Activated CD8-positive, alpha-beta memory T cell treated with anti-CD3 and anti-CD28 coated beads, Interleukin-2, amount 10 ng/mL, durations not matched to agents 7 days and 5 days (primary cell): ENCODE data around the gene IL17REL. TPM values are rescaled to one million over a fixed set of nuclear protein-coding genes. Genes with fewer than 3 reads are reported as not detected.

ENCODE experiments used
- ATAC-seq: fragments of 150-1000 bp; cut with Tn5 transposase; one replicate; pipeline ENCODE4 v1.10.0; 2021; ENCODE audit warnings: moderate library complexity
- CTCF ChIA-PET: fragments of 350-600 bp; sonication (Branson Sonifier 250); formaldehyde crosslinking; loops from one replicate; lab custom pipeline; 2021; ENCODE audit warnings: antibody characterized with exemption; lab: Charles Lee
- DNase-seq: peaks from one replicate; pipeline ENCODE4 v3.0.0-alpha.2; 2020
- H3K27ac Mint-ChIP-seq: one replicate; pipeline ENCODE4 v1.8.0; 2021; ENCODE audit warnings: mild to moderate bottlenecking, mixed read lengths
- H3K27me3 Mint-ChIP-seq: one replicate; pipeline ENCODE4 v1.8.0; 2021; ENCODE audit warnings: mixed read lengths
- H3K36me3 Mint-ChIP-seq: one replicate; pipeline ENCODE4 v1.8.0; 2021; ENCODE audit warnings: mild to moderate bottlenecking, mixed read lengths
- H3K4me1 Mint-ChIP-seq: one replicate; pipeline ENCODE4 v1.8.0; 2021; ENCODE audit warnings: mixed read lengths
- H3K4me3 Mint-ChIP-seq: one replicate; pipeline ENCODE4 v1.8.0; 2021; ENCODE audit warnings: mild to moderate bottlenecking, moderate library complexity, mixed read lengths
- H3K9me3 Mint-ChIP-seq: one replicate; pipeline ENCODE4 v1.8.0; 2022; ENCODE audit warnings: low read depth, mixed read lengths
- total RNA-seq, 2 experiments: library from RNA; stranded (reverse); gene quantifications; one replicate each; pipeline ENCODE4 v1.2.3, GENCODE V29; 2021

IL17REL gene
- total RNA-seq, 2 experiments from 2014 or later = 0.05 TPM; not detected in 1

DNA sequence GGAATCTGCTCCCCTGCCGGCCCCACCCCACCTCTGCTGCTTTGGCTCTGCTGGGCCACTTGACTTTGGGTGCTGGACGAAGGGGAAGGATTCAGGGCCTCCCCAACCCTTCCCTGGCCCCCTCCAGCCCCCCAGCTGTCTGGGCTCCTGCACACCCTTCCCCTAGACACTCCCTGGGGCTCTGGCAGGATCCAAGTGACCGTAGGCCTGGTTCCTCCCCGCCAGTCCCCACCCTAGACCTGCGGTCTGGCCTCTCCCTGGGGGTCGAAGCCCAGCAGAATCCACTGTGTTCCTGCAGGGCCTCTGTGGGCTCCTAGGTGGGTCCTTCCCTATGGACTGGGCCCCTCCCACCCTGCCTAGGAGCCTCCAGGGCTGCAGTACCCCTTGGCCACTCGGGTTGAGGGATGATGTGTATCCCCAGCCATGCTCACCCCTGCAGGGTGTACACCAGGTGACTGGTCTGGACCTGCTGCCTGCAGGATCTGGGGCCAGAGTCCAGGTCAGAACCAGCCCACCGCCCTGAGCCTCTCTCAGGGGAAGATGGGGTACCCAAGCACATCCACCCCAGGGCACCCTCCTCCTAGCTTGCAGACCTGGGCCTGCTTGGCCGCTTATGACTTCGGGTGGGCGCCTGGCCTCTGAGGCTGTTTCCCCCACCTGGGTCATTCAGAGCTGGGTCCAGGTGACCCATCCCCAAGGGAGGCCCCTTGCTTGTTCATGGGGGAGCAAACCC lies 46.4 kb downstream of the IL17REL start:
- H3K27ac Mint-ChIP-seq = no peak overlapping the region
- H3K27me3 Mint-ChIP-seq = no peaks in the 10 kb centered on the region
- CTCF ChIA-PET = interaction anchor here (1.0 to 1.6 kb wide), 2 partner anchors 10 to 64 kb away, joined by 3 to 6 read pairs; no protein-coding TSS in a partner anchor
- no peak overlapping the region for H3K4me3 Mint-ChIP-seq
- H3K36me3 Mint-ChIP-seq = peaks cover 23% of the 10 kb centered on the region
- DNase-seq (peak; percentile 40), ATAC-seq (no peak)
- H3K4me1 Mint-ChIP-seq = peaks cover 30% of the 10 kb centered on the region
- no peaks in the 10 kb centered on the region for H3K9me3 Mint-ChIP-seq

DNA sequence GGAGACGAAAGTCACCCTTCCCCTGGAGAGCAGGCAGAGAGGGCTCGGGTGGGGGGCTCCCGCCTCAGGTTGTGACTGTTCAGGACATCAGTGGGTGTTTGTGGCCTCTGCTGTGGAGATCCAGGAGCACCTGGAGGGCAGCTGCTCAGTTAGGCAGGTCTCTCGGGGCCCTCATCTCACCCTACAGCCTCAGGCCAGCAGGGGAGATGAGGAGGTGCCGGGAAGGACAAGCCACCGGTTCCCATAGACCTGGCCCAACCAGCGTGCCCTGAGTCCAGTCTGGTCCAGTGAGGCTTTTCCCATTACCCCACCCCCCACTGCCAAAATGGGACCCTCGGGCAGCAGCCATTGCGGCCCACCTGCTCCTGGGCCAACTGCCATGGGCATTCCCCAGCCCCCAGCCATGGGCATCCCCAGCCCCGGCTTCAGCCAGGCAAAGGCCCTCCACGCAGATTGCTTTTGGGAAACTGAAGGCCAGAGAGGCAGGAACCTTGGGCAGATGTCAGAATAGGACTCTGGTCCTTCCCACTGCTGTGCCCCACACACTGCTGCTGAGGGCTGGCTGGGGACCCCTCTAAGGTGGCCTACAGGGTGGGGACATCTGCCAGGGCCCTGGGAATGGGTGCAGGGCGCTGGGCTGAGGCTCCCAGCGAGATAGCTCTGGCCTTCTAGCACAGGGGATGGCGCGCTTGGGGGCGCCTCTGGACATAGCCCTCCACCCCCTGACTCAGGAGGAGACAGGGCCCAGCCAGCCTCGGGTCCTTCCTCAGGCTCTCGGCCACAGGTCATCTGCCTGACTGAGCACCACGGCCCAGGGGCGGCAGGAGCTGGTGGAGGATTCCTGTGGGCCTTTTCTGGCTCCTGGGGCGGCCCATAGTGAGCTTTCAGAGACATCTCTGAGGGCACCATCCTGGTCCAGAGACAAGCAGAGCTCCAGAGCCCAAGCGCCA lies 47.2 kb downstream of the IL17REL start:
- Mint-ChIP-seq H3K4me3 (no peak overlapping the region), H3K36me3 (peaks cover 23% of the 10 kb centered on the region), H3K4me1 (peaks cover 25% of the 10 kb centered on the region), H3K27me3 (no peaks in the 10 kb centered on the region), H3K27ac (peak overlapping the region; percentile 52), H3K9me3 (no peaks in the 10 kb centered on the region)
- DNase-seq (peak; percentile 41), ATAC-seq (no peak)
- CTCF ChIA-PET = interaction anchor here (1.0 kb wide), 1 partner anchor 11 kb away, joined by 3 read pairs; no protein-coding TSS in a partner anchor

- no peaks in the 10 kb centered on the region for H3K9me3 Mint-ChIP-seq
- CTCF ChIA-PET = no interaction called here
- peaks cover 23% of the 10 kb centered on the region for H3K4me1 Mint-ChIP-seq
- peak overlapping the region; percentile 86 for H3K4me3 Mint-ChIP-seq
- peak overlapping the region; percentile 73 for H3K27ac Mint-ChIP-seq
- no peaks in the 10 kb centered on the region for H3K27me3 Mint-ChIP-seq
- ATAC-seq = no peak
- DNase-seq = peak; percentile 49
- H3K36me3 Mint-ChIP-seq = peaks cover 23% of the 10 kb centered on the region
These were observed 48.2 kb downstream of the IL17REL start for GRCh38 chr22:49964136-49965090.

GRCh38 chr22:49963647-49964026 lies 48.9 kb downstream of the IL17REL start:
- ATAC-seq (no peak), DNase-seq (no peak)
- H3K27me3 Mint-ChIP-seq = no peaks in the 10 kb centered on the region
- peaks cover 29% of the 10 kb centered on the region for H3K4me1 Mint-ChIP-seq
- CTCF ChIA-PET = interaction anchor here (1.6 to 2.7 kb wide), 2 partner anchors 16 to 28 kb away, joined by 5 to 9 read pairs; no protein-coding TSS in a partner anchor
- H3K27ac Mint-ChIP-seq = peak overlapping the region; percentile 73
- H3K4me3 Mint-ChIP-seq = peak overlapping the region; percentile 86
- no peaks in the 10 kb centered on the region for H3K9me3 Mint-ChIP-seq
- H3K36me3 Mint-ChIP-seq = peaks cover 23% of the 10 kb centered on the region

- ATAC-seq (no peak), DNase-seq (peak; percentile 41)
- CTCF ChIA-PET = interaction anchor here (1.1 to 2.7 kb wide), 3 partner anchors 8 to 27 kb away, joined by 5 to 9 read pairs (median 5); no protein-coding TSS in a partner anchor
- Mint-ChIP-seq H3K27ac (peak overlapping the region; percentile 81), H3K36me3 (peaks cover 23% of the 10 kb centered on the region), H3K4me1 (peaks cover 29% of the 10 kb centered on the region), H3K27me3 (no peaks in the 10 kb centered on the region), H3K4me3 (peak overlapping the region; percentile 86), H3K9me3 (no peaks in the 10 kb centered on the region)
These were observed 49.6 kb downstream of the IL17REL start for GRCh38 chr22:49962751-49963646.

DNA sequence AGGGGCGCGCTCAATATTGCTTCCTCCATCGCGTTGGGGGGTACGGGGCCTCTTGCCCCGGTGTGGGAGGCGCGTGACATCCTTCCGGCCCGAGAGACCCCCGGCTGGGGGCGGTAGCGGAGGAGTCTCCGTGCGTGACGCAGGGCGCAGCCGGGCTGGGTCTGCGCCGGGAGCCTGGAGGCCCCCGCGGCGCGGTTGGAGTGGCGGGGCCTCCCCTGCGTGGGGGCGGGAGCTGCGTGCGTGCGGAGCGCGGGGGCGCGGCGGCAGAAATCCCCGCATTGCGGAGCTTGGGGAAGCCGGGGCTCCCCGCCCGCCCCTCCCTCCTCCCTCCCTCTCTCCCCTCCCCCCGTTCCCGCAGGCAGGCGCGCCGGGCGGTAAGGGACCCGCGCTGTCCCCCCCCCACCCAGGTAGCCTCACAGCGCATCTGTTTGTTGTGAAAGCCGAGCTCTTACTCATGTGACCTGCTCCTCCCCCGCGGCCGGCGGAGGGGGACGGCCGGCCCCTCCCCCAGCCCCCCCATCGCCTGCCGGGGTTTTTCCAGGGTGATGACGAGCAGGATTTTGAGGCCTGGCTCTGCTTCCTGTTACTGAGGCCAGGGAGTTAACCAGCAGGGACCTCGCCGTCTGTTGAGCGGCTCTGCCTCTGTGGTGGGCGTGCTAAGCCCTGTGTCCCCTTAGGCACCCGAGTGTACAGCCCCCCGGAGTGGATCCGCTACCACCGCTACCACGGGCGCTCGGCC lies 50.4 kb downstream of the IL17REL start:
- ATAC-seq = peak; percentile 3
- H3K9me3 Mint-ChIP-seq = no peaks in the 10 kb centered on the region
- peak overlapping the region; percentile 87 for H3K27ac Mint-ChIP-seq
- DNase-seq = peak; percentile 86
- H3K36me3 Mint-ChIP-seq = peaks cover 23% of the 10 kb centered on the region
- CTCF ChIA-PET = interaction anchor here (0.8 to 2.7 kb wide), 6 partner anchors 9 to 228 kb away, joined by 3 to 9 read pairs (median 4); no protein-coding TSS in a partner anchor
- H3K4me3 Mint-ChIP-seq = peak overlapping the region; percentile 86
- H3K27me3 Mint-ChIP-seq = no peaks in the 10 kb centered on the region
- peaks cover 29% of the 10 kb centered on the region for H3K4me1 Mint-ChIP-seq

DNA sequence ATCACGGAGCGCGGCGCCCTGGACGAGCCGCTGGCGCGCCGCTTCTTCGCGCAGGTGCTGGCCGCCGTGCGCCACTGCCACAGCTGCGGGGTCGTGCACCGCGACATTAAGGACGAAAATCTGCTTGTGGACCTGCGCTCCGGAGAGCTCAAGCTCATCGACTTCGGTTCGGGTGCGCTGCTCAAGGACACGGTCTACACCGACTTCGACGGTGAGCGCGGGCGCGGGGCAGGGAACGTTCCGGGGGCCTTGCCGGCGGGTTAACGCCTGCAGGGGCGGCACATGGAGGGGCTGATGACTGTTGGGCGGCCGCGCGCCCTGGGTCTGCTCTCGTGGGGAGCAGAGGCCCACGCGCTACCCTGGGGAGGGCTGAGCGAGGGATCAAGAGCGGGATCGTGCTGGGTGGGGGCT lies 51.0 kb downstream of the IL17REL start:
- H3K27ac Mint-ChIP-seq = peak overlapping the region; percentile 87
- CTCF ChIA-PET = interaction anchor here (0.8 to 2.7 kb wide), 5 partner anchors 9 to 229 kb away, joined by 3 to 9 read pairs (median 4); no protein-coding TSS in a partner anchor
- no peaks in the 10 kb centered on the region for H3K27me3 Mint-ChIP-seq
- ATAC-seq = no peak
- H3K36me3 Mint-ChIP-seq = peaks cover 23% of the 10 kb centered on the region
- no peak for DNase-seq
- peak overlapping the region; percentile 86 for H3K4me3 Mint-ChIP-seq
- peaks cover 29% of the 10 kb centered on the region for H3K4me1 Mint-ChIP-seq
- H3K9me3 Mint-ChIP-seq = no peaks in the 10 kb centered on the region

- H3K27me3 Mint-ChIP-seq = no peaks in the 10 kb centered on the region
- H3K27ac Mint-ChIP-seq = peak overlapping the region; percentile 87
These were observed 51.5 kb downstream of the IL17REL start for GRCh38 chr22:49961005-49961600.

GRCh38 chr22:49960159-49961004 lies 52.2 kb downstream of the IL17REL start, which contains the start of gene PIM3:
Gene PIM3 (plus strand): TSS chr22:49960772. CDS start chr22:49960948, 176 bp downstream.
- ATAC-seq (peak; percentile 86), DNase-seq (peak; percentile 96)
- Mint-ChIP-seq H3K27ac (peak within 1 kb of the TSS; percentile 87), H3K36me3 (peaks cover 23% of the 10 kb centered on the region), H3K9me3 (no peaks in the 10 kb centered on the region), H3K4me1 (peaks cover 29% of the 10 kb centered on the region), H3K27me3 (no peaks in the 10 kb centered on the region), H3K4me3 (peak within 1 kb of the TSS; percentile 86)
- CTCF ChIA-PET = interaction anchor here (1.0 to 1.3 kb wide), 3 partner anchors 11 to 33 kb away, joined by 3 to 4 read pairs (median 3); no protein-coding TSS in a partner anchor

More at GRCh38 chr22:49961005-49961600, 51.5 kb downstream of the IL17REL start:
- no peaks in the 10 kb centered on the region for H3K9me3 Mint-ChIP-seq
- DNase-seq (peak; percentile 65), ATAC-seq (no peak)
- H3K36me3 Mint-ChIP-seq = peaks cover 23% of the 10 kb centered on the region
- H3K4me3 Mint-ChIP-seq = peak overlapping the region; percentile 86
- H3K4me1 Mint-ChIP-seq = peaks cover 29% of the 10 kb centered on the region
- CTCF ChIA-PET = interaction anchor here (0.8 to 2.7 kb wide), 3 partner anchors 25 to 230 kb away, joined by 3 to 9 read pairs (median 3); no protein-coding TSS in a partner anchor

DNA sequence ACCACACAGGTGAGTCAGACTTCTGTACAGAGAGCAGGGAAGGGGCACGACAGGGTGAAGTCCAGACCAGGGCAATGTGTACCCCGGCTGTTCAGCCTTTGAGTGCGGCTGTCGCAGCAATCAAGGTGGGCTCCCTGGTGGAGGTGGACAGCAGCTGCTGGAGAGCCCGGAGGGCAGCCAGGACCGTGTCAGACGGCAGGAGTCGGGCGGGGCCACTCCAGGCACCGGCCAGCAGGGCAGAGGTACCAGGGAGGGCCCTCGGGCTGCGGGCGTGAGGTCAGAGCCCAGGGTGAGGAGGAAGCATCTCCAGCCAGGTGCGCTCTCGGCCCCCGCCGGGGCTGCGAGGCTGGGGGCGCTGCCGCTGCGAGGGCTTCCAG lies 52.8 kb downstream of the IL17REL start:
- peak overlapping the region; percentile 82 for H3K27ac Mint-ChIP-seq
- CTCF ChIA-PET = interaction anchor here (1.0 to 1.3 kb wide), 3 partner anchors 11 to 34 kb away, joined by 3 to 4 read pairs (median 3); no protein-coding TSS in a partner anchor
- peaks cover 23% of the 10 kb centered on the region for H3K36me3 Mint-ChIP-seq
- H3K4me1 Mint-ChIP-seq = peaks cover 29% of the 10 kb centered on the region
- DNase-seq (no peak), ATAC-seq (no peak)
- no peaks in the 10 kb centered on the region for H3K9me3 Mint-ChIP-seq
- H3K4me3 Mint-ChIP-seq = peak overlapping the region; percentile 72
- H3K27me3 Mint-ChIP-seq = no peaks in the 10 kb centered on the region
